ENCODE data around the gene ACO2.
A peak's percentile ranks its signal among the peaks of the same experiment; 100 is the strongest.

Gene ACO2

DNA sequence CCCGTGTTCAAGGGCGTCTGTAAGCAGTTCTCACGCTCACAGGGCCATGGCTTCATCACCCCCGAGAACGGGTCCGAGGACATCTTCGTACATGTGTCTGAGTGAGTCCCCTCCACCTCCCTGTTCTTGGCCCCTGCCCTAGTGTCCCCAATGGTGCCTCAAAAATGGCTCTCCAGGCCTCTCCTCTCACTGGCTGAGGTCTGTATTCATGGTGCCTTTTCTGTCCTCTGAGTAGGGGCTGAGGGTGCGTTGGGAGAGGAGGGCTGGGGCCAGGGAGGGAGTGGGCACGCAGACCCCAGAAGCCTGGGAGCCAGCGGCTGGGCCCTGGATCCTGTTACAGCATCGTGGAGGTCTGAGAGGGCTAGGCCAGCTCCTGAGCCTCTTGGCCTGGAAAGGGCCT lies 104.8 kb downstream of the ACO2 start:
- DNase-seq = no peak

GRCh38 chr22:41574847-41575381 lies 106.0 kb downstream of the ACO2 start:
- DNase-seq = no peak

DNA sequence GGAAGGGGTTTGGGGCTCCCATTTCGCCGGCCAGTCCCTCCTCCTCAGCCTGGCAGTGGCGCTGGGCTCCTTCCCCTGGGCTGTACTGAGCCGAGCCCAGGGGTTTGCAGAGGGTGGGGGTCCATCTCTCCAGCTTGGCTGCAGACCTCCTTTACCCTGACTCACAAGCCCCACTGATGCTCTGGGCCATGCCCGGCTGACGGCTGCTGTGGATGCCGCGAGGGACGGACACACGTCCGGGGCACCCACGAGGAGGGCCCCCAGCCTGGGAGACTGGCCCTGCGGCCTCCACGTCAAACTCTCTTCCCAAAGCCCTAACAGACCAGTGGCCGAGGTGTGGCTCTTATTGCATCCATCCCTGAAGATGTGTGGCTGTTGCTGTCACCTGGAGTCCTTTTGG lies 106.6 kb downstream of the ACO2 start:
- no peak for DNase-seq

DNA sequence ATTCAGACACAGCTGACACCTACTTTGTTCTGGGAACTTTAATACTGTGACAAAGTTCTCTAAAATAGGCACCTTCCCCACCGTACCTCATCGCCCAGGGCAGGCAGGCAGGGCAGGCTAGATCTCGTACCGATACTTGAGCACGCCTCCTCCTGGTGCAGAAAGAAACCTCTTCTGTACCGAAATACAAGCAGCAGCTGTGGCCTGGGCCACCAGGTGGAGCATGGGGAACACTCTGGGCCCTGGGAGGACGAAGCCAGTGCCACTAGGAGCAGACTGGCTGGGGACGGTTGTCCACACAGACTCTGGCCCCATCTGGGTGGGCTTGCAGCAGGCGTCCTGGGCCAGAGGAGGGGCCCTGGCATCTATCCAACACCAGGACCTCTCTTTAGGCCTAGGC lies 108.0 kb downstream of the ACO2 start:
- peak; percentile 45 for DNase-seq

DNA sequence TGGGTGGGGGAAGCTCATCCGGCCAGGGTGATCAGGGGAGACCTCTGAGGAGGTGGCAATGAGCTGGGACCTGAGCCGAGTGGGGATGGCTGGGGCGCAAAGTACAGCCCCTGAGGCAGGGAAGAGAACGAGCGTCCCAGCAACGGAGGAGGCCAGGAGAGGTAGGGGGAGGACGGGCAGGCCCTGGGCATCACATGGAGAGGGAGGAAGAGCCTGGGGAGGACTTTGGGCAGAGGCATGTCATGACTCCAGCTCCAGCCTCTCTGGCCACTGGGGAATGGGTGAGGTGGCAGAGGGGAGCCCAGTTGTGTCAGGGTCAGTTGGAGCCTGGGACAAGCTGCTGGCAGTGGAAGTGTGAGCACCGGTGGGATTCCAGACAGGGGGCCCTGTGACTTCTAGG lies 109.2 kb downstream of the ACO2 start:
- no peak for DNase-seq
